Measurements from ENCODE around the gene SECISBP2L.

Gene SECISBP2L

DNA sequence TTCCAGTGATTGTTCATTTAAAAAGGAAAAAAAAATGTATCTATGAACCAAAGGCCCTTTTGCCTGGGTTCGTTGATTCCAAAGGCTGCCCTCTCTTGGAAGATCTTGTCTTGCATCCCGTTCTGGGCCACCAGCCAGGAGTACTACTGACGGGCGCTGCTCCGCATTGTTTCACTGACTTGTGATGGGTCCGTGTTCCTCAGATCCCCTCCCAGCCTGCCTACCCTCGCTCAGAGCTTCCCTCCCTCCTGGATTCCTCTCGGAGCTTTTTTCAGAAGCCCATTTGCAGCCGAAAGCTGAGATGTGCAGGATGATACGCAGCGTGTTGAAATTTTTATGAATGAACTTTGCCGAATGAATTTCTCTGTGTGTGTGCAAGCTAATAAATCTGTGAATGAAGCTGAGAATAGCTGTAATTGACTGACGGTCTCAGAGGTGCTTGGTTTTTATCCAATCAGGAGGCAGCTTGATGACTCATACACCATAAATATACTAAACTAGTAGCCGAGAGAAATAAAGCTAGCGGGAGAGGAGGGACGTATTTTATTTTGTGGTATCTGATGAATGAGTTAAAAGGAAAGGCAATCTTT, 82.6 kb downstream of the SECISBP2L start, which contains the start of gene SHC4:
Gene SHC4, minus strand, starts transcription at position 396 of the 590 bp plus-strand sequence. CDS start 904 bp downstream, outside the sequence.
- peak; percentile 37 for DNase-seq (ENCODE audit: low spot score)

DNA sequence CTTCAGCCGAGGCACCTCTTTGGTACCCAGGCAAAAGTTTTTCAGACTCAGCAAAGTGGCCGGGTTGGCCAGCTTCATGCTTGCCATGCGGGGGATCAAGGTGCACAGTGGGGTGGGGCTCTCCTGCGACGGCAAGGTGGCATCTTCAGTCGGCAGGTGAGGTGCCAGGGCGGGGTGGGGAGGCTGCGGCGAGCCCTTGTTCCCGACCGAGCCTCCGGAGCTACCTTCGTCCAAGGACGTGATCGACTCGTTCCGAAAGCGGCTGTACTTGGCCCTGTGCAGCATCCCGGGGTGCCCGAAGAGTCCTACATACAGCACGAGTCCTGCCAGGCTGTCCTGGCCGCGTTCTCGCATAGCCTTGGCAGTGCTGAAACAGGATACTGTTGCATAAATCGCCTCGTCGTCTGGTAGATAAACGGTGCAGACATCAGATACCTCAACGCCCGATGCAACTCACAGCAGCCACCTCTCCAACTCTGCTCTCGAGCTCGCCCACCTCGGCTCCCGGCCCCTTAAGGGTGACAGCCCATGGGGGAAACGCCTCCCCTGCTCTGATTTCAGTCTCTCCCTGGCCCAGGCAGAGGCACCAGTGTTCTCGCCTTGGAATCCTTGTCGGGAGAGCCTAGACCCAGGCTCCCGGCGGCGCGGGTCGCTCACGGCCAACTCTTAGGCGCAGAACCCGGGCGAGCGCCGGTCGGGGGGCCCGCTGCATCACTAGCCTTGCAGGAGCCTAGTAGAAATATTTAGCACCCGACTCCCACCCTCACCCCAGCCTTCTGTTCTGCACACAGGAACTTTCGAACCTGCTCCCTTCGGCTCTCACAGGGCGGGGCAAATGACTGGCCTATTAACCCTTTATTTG, 83.4 kb downstream of the SECISBP2L start:
- no peak for DNase-seq (ENCODE audit: low spot score)

DNA sequence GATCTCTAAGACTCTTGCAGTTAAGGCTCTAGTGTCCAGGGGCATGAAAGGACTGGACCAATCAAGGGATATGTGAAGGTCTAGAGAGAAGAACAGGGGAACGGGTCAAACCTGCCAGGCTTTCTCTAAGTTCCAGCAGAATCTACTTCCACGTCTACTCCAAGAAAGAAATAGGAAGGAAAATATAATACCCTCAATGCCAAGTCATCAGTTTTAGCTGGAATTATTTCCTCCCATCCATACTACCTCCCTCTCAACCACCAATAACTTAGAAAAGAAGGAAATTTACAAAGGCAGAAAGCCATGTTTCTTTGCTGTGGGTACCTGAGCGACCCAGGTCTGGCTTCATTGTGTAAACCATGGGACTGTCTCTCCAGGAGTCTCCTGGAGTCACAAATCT, 90.3 kb downstream of the SECISBP2L start:
- no peak for DNase-seq (ENCODE audit: low spot score)

DNA sequence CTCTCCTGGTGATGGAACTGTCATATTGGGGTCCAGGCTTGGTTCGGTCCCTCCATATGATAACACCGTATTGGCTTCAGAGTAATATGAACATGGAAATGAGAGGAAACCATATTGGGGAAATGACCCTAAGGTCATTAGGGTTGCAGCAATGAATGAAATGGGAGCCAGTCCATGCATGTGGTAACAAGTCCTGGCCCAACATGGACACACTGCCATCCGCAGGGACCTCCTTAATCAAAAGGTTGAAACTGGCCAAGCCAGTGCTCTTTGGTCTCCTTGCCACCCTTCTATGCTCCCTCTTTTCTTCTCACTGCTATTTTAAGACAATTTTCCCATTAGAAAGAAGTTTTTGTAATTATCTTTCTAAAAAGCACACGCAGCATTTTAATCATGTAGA, 90.9 kb downstream of the SECISBP2L start:
- no peak for DNase-seq (ENCODE audit: low spot score)

DNA sequence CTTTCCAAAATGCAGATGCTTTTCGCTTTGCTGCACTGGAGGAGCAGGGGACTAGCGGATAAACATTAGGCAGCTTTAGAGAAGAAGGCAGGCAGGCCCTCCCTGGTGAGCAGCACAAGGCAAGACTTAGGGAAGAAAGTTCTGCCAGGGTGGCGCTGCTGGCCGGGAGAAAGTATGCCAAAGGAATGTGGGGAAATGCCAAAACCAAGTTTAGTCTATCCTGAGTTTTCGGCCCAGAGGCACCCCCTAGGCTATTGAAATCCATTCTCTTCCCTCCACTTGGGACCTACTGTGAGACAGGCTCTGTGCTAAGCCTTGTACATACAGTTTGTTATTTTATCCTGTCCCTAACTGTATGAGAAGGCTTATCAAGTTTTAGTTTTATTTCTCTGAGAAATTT, 91.7 kb downstream of the SECISBP2L start:
- DNase-seq (ENCODE audit: low spot score), result no peak

DNA sequence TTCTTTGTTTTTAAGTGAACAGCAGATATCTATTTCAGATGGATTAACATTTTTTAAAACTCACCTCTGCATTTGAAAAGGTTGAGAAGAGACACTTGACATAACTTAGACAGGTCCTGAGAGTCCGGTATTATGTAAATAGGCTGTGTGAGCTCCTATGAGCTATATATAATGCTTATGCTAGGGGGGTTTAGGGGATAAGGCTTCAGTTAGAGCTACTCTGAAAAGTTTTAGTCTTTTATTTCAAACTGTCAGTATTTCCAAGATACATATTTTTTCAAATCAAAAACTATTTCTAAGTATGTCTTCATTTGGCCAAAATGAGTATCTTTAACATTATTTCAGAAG, 99.4 kb downstream of the SECISBP2L start:
- DNase-seq (ENCODE audit: low spot score), result no peak

DNA sequence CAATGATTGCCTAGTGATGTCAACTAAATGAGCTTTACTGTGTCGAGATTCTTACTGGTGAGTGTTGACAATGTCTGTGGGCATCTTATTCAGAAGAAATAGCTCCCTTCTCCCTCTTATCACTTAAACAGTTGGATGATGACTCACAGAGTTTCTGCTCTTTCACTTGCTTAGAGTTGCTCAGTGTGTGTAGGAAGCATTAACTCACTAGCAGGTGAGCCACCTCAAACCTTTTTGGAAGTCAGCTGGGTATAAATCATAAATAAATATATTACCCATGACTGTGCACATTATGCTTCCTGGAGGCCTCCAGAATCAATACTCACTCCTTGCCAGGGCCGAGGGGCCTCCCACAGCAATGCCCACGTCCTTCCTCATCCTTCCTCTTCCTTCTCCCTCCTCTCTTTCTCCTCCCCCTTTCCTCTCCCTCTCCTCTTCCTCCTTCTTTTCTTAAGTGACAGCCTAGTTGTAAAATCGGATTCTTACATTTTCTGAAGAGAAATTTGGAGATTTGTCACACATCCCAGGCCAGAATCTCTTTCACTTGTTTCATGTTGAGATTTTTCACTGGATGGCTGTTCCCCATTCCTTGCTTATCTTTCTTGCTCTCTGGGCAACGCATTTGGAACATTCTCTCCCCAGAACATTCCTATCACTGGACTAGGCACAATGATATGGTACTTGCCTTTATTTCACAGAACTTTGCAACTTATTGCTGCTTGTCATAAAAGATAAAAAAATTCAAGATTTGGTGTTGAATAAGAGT, 100.0 kb downstream of the SECISBP2L start:
- DNase-seq (ENCODE audit: low spot score), result no peak

DNA sequence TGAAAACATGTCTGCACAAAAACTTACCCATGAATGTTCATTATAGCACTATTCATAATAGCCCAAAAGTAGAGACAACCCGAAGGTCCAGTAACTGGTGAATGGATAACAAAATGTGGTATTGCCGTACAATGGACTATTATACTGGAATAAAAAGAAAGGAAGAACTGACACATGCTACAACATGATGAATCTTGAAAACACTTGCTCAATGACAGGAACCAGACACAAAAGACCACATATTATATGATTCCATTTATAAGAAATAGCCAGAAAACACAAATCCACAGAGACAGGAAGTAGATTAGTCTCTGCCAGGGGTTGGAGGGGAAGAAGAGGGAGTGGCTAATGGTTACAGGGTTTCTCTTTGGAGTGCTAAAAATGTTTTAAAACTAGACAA, 100.9 kb downstream of the SECISBP2L start:
- no peak for DNase-seq (ENCODE audit: low spot score)

DNA sequence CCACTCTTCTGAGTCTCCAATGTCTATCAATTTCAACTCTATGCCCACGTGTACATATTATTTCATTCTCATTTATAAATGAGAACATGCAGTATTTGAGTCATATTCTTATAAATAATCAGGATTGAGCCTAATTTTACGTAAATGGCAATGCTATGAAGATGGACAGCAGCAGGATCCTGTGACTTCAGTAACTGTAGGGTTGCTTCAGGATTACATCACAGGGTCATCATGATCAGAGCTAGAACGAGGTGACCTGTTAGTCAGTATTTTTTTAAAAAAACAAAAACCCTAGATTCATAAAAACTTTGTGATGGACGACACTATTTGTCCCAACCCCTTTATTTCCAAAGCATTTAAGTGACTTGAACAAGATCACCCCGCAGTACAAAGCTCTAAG, 104.3 kb downstream of the SECISBP2L start:
- DNase-seq (ENCODE audit: low spot score), result no peak

DNA sequence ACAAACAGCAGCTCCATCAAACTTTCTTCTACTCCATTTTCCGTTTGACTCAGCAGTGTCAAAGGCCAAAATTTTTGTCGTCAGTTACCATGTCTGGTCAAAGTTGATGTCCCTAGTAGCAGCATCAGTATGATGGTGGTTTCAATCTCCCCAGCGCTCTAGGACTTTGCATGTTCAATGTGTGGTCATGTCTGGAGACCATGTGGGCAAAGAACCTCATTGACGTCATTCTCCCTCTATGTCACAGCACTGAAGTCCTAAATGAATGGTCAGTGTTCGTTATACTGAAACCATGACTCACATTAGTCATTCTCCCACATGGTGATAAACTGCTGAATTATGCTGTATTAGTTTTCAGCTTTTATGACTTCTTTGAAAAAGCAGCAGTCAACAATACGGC, 105.7 kb downstream of the SECISBP2L start:
- no peak for DNase-seq (ENCODE audit: low spot score)

DNA sequence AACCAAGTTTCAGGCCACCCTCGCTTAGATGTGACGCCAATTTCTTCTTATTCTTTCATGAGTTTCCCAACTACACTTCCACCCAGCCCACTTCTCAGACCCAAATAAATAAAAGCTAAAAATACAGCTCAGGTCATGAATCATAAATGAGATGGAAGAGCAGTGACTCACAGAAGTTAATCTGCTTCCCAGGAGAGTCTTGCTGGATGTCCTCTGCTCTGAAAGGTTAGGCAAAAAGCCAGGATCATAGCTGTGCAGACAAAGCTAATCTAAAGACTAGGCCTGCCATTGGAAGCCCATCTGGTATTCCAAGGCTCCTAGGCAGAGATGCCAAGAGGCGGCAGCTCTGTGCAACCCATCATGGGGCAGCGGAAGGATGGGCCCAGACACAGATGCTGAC, 106.6 kb downstream of the SECISBP2L start:
- no peak for DNase-seq (ENCODE audit: low spot score)

Measured in CD4-positive, alpha-beta T cell treated with Interleukin-6 at 100 ng/mL for 8 hours (primary cell).